GM21529 (cell line): ENCODE measurements around the gene COL17A1.

Experiments
- ATAC-seq: cut with Tn5 transposase; IDR thresholded peaks from one replicate; pipeline ENCODE4 v1.9.1; 2021; ENCODE audit not compliant: unreplicated experiment

Gene COL17A1

GRCh38 chr10:104034401-104035193, 51.1 kb downstream of the COL17A1 start:
- no peak for ATAC-seq

DNA sequence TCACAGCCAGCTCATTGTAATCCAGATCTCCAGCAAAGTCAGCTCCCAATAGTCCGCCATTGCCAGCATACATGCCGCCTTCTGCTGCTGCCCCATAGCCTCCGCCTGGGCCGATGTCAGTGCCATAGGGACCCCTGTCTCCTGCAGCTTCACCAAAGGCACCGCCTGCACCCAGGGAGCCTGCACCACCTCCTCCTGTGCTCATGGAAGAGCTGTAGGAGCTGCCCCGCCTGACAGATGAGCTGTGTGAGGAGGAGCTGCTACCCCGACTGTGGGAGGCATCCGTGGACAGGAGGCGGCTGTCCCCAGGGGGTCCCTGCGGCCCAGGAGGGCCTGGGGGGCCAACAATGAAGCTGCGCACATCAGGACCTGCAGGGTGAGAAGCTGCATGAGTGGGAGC, 51.7 kb downstream of the COL17A1 start:
- ATAC-seq: no peak

GRCh38 chr10:104033401-104033930, 52.2 kb downstream of the COL17A1 start:
- ATAC-seq: no peak

DNA sequence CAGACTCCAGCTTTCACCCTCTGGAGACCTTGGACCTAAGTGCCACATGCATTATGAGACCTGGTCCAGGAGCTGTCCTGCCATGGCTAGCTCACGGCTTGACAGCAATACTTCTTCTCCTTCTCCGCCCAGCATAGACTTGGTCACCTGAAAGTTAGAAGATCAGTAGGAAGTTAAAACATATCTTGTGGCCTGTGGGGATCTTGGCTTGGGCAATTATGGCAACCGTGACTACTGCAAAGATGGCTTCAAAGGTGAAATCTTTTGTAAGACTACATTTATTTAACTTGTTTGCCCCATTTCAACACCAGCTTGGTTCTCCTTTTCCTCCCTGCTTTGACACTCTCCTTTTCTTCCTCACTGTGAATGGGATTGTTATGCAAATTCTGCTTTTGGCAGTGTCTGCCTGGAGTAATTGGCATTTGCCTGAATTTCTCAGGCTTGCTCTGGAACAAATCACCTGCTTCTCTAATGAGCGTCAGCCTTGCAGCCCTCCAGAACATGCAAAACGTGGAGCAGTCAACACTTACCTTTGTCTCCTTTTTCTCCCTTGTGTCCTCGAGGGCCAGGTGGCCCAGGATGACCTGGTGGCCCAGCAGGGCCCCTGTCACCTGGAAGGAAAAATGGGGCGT, 53.4 kb downstream of the COL17A1 start:
- ATAC-seq: no peak

GRCh38 chr10:104031631-104032030, 54.0 kb downstream of the COL17A1 start:
- ATAC-seq: no peak

GRCh38 chr10:104029521-104029860, 56.2 kb downstream of the COL17A1 start:
- no peak for ATAC-seq

- no peak for ATAC-seq
Observed at GRCh38 chr10:104028823-104029520, 56.7 kb downstream of the COL17A1 start.

DNA sequence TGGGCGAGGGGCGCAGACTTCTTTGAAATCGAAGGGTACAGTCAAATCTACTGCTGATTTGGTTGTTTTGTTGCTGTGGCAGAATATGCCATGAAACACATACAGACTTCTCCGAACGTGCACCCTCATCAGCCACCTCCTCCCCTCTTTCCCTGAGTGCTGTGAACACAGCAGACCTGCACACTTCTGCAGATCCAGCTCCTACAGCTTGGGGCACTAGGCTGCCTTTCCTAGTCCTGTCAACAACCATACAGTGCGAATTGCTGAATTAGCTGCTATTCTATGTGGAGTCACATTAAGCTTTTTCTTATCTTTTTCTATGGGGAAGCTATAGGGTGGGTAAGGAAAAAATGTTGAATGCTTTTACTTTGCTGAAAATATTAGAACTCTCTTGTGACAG, 57.5 kb downstream of the COL17A1 start:
- ATAC-seq: no peak

GRCh38 chr10:104026762-104027161, 58.9 kb downstream of the COL17A1 start:
- ATAC-seq: no peak

DNA sequence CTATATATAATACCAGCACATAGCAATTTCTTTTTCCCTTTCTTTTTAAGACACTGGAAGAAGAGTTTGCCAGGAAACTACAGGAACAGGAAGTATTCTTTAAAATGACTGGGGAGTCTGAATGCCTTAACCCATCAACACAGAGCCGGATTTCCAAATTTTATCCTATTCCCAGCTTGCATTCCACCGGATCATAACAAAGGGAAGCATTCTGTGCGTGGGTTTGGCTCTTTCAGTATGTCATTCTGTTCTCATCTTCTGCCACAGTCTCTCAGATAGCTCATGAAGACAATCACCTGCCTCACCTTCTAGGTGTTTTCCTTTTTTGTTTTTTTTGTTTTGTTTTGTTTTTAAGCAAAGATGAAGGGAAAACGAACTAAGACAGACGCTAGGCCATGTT, 60.2 kb downstream of the COL17A1 start:
- ATAC-seq: no peak

DNA sequence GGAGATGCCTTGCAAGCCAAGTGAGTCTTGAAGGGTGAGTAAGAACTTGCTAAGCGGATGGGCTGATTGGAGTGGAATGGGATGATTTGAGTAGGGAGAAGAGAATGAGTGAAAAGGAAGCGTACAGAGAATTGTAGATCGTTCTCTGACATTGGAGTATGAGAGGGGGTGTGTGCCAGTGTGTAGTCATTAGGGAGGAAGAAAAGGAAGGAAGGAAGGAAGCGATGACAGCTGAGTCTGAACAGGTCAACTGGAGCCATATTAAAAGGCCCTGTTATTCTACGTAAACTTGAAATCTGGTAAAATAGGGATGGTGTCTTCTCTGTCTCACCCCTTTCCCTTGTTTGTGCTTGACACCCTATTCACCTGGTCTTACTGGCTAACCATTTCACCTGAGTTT, 63.7 kb downstream of the COL17A1 start:
- no peak for ATAC-seq

DNA sequence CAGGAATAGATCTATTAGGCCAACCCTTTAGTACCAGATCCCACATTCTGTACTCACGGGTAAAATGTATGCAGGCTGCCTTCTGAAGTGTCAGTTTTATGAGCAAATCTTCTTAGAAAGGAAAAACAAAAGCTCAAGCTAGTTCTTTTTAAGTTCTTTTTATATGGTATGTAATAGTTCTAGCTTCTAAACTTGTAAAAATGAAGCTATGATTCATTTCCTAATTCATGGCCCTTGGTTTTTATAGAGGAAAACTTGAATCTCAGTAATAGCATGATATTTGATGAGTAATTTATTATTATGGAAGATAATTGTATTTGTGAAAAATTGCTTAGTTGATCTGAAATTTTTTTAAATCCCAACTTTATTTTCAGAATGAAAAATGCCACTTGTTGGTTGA, 64.4 kb downstream of the COL17A1 start:
- no peak for ATAC-seq

DNA sequence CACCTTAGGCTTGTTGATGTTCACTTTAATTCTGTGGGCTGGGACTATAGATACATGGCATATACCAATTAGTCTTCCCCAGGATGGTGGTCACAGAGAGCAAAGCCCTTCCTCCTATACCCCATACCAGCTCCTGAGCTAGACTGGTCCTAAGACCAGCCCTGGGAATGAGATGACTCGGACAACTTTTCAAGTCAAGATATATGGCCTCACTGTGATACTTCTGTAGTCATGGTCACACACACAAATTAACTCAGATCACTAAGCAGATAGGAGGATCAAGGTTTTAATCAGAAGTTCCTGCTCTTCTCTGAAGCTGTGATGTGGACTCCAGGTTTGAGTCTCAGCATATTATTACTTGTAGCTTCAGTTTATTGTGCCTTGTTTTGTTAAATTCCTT, 65.7 kb downstream of the COL17A1 start:
- no peak for ATAC-seq

DNA sequence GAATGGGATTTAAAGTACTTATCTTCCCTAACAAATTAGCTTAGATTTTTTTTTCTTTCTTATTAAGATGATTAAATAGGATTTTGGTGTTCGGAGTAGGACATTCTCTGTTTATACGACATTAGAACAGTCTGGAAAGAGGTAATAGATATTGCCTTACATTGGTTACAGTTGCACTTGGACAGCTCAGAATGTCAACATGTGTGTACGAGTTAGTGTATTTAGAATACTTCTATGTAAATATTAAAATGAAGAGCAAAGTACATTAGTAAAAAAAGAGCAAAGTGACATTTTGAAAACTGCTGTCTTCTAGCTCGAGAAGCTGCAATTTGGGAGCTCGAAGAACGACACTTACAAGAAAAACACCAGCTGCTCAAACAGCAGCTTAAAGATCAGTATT, 67.2 kb downstream of the COL17A1 start:
- no peak for ATAC-seq

- ATAC-seq: no peak
Observed at GRCh38 chr10:104016661-104017060, 69.0 kb downstream of the COL17A1 start.

DNA sequence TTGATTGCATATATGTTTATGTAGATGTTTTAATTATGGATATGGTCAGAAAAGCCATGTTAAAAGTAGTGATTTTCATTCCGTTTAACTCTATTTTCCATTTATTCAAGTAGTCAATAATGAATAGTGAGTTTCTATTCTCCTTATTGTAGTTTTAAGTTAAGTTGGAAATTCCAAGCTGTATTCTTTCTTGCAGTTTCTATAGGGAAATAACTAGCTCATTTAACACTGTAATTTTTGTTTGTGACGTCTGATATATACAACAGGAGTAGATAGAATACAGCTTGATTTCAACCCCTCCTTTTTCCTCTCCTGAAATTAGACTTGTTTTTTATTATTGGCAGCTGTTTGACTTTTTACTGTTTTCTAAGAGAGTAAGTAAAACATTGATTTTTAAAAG, 71.5 kb downstream of the COL17A1 start:
- ATAC-seq: no peak

DNA sequence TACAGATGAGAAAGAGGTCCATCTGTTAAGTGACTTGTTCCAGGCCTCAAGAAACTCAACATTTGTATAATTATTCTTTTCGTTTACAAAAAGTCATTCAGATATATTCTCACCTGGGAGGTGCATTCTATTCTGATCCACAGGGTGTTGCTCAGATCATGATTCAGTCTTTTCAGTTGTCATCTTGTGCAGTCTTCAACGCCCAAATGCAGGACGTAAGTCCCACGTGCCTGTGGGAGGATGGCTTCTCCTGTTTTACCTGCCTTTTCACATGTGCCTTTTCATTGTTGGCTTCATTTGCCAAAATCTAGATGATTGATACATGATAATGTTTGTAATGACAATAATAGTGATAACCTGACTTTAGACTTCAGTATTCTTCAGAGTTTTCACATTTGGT, 72.2 kb downstream of the COL17A1 start:
- ATAC-seq: no peak

DNA sequence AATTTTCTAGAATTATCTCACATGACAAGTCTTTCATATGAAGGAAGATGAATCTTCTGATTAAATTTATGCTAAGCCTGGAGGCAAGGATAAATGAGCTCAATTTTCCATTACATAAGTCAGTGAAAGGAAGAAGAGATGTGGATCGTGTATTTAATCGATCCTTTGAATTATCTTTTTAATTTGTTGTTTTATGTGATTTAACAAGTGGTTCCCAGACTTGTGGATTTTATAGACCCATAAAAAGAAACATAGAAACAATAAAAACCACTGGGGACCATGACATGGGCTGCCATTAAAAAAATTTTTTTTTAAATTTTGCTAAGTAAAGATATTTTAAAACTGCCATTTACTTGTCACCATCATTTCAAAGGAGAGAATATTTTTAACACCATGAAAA, 73.8 kb downstream of the COL17A1 start:
- ATAC-seq: no peak

DNA sequence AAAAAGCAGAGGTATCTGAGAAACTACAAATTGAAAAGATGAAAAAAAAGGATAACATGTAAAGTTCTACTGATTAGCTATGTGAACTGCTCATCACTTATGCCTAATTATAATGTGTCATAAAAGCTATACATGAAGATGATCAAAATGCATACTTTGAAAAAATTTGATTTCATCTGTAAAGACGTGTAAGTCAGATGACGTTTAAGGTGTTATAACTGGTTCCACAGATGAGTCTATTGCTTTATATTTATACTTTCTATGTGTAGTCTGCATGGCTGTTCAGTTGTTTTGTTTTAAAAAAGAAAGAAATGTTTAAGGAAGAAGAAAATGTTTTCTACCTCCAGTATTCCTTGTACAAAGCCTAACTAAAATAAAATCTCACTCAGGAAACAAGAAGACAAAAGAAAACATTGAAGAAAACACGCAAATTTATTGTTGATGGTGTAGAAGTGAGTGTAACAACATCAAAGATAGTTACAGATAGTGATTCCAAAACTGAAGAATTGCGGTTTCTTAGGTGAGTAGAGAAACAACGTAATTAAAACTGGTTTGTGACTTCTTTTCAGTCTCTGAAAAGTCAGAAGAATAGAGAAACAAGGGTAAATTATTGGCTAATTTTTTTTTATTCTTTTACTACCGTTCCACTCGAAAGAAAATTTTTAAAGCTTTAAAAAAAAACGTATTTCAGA, 80.4 kb downstream of the COL17A1 start:
- ATAC-seq: no peak

DNA sequence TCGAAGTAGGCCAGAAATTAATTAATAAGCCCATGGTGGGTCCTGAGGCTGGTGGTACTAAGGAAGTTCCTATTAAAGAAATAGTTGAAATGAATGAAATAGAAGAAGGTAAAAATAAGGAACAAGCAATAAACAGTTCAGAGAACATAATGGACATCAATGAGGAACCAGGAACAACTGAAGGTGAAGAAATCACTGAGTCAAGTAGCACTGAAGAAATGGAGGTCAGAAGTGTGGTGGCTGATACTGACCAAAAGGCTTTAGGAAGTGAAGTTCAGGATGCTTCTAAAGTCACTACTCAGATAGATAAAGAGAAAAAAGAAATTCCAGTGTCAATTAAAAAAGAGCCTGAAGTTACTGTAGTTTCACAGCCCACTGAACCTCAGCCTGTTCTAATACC, 82.8 kb downstream of the COL17A1 start:
- no peak for ATAC-seq

DNA sequence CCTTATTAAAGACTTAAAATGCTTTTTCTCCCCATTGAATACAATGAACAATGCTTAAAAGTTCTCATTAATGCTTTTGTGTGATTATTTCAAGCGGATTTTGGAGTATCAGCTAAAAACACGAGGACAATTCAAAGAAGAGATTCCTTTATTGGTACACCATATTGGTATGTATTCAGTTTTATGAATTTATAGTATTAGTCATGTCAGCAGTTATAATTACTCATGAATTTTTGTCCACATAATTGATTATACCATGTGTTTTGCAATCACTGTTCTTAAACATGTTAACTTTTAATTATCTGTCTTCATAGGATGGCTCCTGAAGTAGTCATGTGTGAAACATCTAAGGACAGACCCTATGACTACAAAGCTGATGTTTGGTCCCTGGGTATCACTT, 86.9 kb downstream of the COL17A1 start:
- no peak for ATAC-seq
